GM23338 (cell line): ENCODE measurements around the gene PCNX1. TPM values are rescaled to one million over a fixed set of nuclear protein-coding genes. Genes with fewer than 3 reads are reported as not detected.

Source experiments
- ATAC-seq: fragments of 200-7000 bp; cut with Tn5 transposase; 3 replicates; pipeline ENCODE4 v1.9.1; 2020
- DNase-seq: peaks from one replicate; pipeline ENCODE4 v3.0.0-alpha.2; 2015; ENCODE audit warnings: low spot score
- H2AFZ ChIP-seq: fragments of 200-600 bp; sonication (generic); 2 replicates; pipeline ENCODE4 v1.8.0; 2016; ENCODE audit warnings: antibody characterized with exemption, mild to moderate bottlenecking, moderate library complexity
- H3F3A ChIP-seq: fragments of 200-600 bp; sonication (generic); replicated peaks from 2 replicates; pipeline ENCODE4 v1.8.0; 2017; ENCODE audit warnings: antibody characterized with exemption, mixed run types, low read depth
- H3K27ac ChIP-seq: fragments of 200-600 bp; sonication (generic); 2 replicates; pipeline ENCODE4 v1.6.1; 2016; ENCODE audit warnings: low read depth
- H3K27me3 ChIP-seq: fragments of 200-600 bp; sonication (generic); 2 replicates; pipeline ENCODE4 v1.8.0; 2016; ENCODE audit warnings: mild to moderate bottlenecking, mixed run types, moderate library complexity; ENCODE audit not compliant: insufficient read depth
- H3K36me3 ChIP-seq: fragments of 200-600 bp; sonication (generic); 2 replicates; pipeline ENCODE4 v1.8.0; 2016; ENCODE audit warnings: mild to moderate bottlenecking; ENCODE audit not compliant: insufficient read depth
- H3K4me1 ChIP-seq: fragments of 200-600 bp; sonication (generic); 2 replicates; pipeline ENCODE4 v1.8.0; 2016; ENCODE audit warnings: mild to moderate bottlenecking, moderate library complexity; ENCODE audit not compliant: insufficient read depth
- H3K4me2 ChIP-seq: fragments of 200-600 bp; sonication (generic); 2 replicates; pipeline ENCODE4 v1.7.1; 2017; ENCODE audit warnings: mixed run types
- H3K4me3 ChIP-seq: fragments of 200-600 bp; sonication (generic); 2 replicates; pipeline ENCODE4 v1.6.1; 2016; ENCODE audit warnings: mixed run types
- H3K79me2 ChIP-seq: fragments of 200-600 bp; sonication (generic); replicated peaks from 2 replicates; pipeline ENCODE4 v1.8.0; 2017; ENCODE audit warnings: mild to moderate bottlenecking; ENCODE audit not compliant: insufficient read depth
- H3K9me2 ChIP-seq: fragments of 200-600 bp; sonication (generic); 2 replicates; pipeline ENCODE4 v1.8.0; 2017; ENCODE audit not compliant: insufficient read depth
- H4K20me1 ChIP-seq: fragments of 200-600 bp; sonication (generic); replicated peaks from 2 replicates; pipeline ENCODE4 v1.8.0; 2017; ENCODE audit warnings: mild to moderate bottlenecking; ENCODE audit not compliant: insufficient read depth
- H3K27ac Mint-ChIP-seq: 2 replicates; pipeline ENCODE4 v1.8.0; 2020; ENCODE audit warnings: inconsistent platforms, mild to moderate bottlenecking, moderate library complexity, mixed read lengths
- H3K27me3 Mint-ChIP-seq: 3 replicates; pipeline ENCODE4 v1.8.0; 2022; ENCODE audit warnings: low read depth, mild to moderate bottlenecking, moderate library complexity, mixed read lengths, inconsistent platforms; ENCODE audit not compliant: insufficient read depth, poor library complexity
- H3K36me3 Mint-ChIP-seq: 3 replicates; pipeline ENCODE4 v1.8.0; 2021; ENCODE audit warnings: low read depth, mild to moderate bottlenecking, inconsistent platforms, moderate library complexity, mixed read lengths
- H3K4me1 Mint-ChIP-seq: 3 replicates; pipeline ENCODE4 v1.8.0; 2020; ENCODE audit warnings: mild to moderate bottlenecking, inconsistent platforms, mixed read lengths
- H3K4me3 Mint-ChIP-seq: 3 replicates; pipeline ENCODE4 v1.8.0; 2021; ENCODE audit warnings: moderate library complexity, mild to moderate bottlenecking, inconsistent platforms, mixed read lengths
- H3K9me3 Mint-ChIP-seq: 3 replicates; pipeline ENCODE4 v1.8.0; 2020; ENCODE audit warnings: moderate library complexity, mild to moderate bottlenecking, inconsistent platforms, mixed read lengths
- ETS1 ChIP-seq: IDR thresholded peaks from 2 replicates; pipeline ENCODE4 v1.6.1; 2016; ENCODE audit warnings: antibody characterized with exemption
- EZH2phosphoT487 ChIP-seq: fragments of 200-600 bp; sonication (generic); IDR thresholded peaks from one replicate; pipeline ENCODE4 v1.8.1; 2018; ENCODE audit warnings: antibody characterized with exemption; ENCODE audit not compliant: unreplicated experiment
- NANOG ChIP-seq: IDR thresholded peaks from 2 replicates; pipeline ENCODE4 v1.6.1; 2016; ENCODE audit warnings: antibody characterized with exemption, borderline replicate concordance
- POLR2AphosphoS5 ChIP-seq: IDR thresholded peaks from 2 replicates; pipeline ENCODE4 v1.6.1; 2016; ENCODE audit warnings: antibody characterized with exemption, low read depth
- REST ChIP-seq: IDR thresholded peaks from one replicate; pipeline ENCODE4 v1.6.1; 2018; ENCODE audit warnings: antibody characterized with exemption; ENCODE audit not compliant: unreplicated experiment
- STAT1 ChIP-seq: IDR thresholded peaks from one replicate; pipeline ENCODE4 v1.6.1; 2016; ENCODE audit warnings: antibody characterized with exemption; ENCODE audit not compliant: unreplicated experiment
- ZNF114 ChIP-seq: fragments of 250-450 bp; sonication (Bioruptor Pico); IDR thresholded peaks from 2 replicates; pipeline ENCODE4 v1.5.0; 2020; ENCODE audit warnings: mild to moderate bottlenecking, moderate library complexity
- ZNF331 ChIP-seq: fragments of 250-450 bp; sonication (Bioruptor Pico); IDR thresholded peaks from 2 replicates; pipeline ENCODE4 v1.5.0; 2020; ENCODE audit warnings: low read depth, mild to moderate bottlenecking, moderate library complexity
- polyA plus RNA-seq: library from polyadenylated mRNA; unstranded; fragments of >200 nt; fragmentation: Nextera tagmentation; extraction: Ambion mirVana; gene quantifications from 2 replicates; pipeline ENCODE4 v1.2.1, GENCODE V29; 2016
- total RNA-seq: library from RNA; depleted of rRNA; stranded (reverse); fragments of >200 nt; shearing (Covaris generic); gene quantifications from 2 replicates; pipeline ENCODE4 v1.2.3, GENCODE V29; 2014
- TF ChIP-seq, protein P1 (sequence below), 2 experiments: fragments of 200-600 bp in 1 of 2; sonication (generic) in 1 of 2; conservative IDR thresholded peaks; 2 replicates each; pipeline versions ENCODE4 v1.5.1 to v1.6.1; 2016 to 2017; ENCODE audit warnings: antibody characterized with exemption in 2 of 2, low read depth in 2 of 2, mild to moderate bottlenecking in 2 of 2, moderate library complexity in 1 of 2

The PCNX1 gene
- total and polyA plus RNA-seq, 2 experiments from 2014 or later, result 19.4 to 53.1 TPM

- H4K20me1 ChIP-seq, result no peaks in the 10 kb centered on the region; the same call in 1 of the 2 replicates
- H3K4me3 Mint-ChIP-seq, result no peak overlapping the region
- H3K4me3 ChIP-seq, result no peak overlapping the region
- no peak for ATAC-seq
- peaks cover 9% of the 10 kb centered on the region; the same call in 1 of the 2 replicates for H3K36me3 ChIP-seq
- DNase-seq, result no peak
- H3K27ac Mint-ChIP-seq, result no peak overlapping the region
- H3K4me1 ChIP-seq, result no peaks in the 10 kb centered on the region
- H3K79me2 ChIP-seq, result no peaks in the 10 kb centered on the region
- no peaks in the 10 kb centered on the region for H3K4me1 Mint-ChIP-seq
- H3K9me3 Mint-ChIP-seq, result no peaks in the 10 kb centered on the region
- no peaks in the 10 kb centered on the region for H3K27me3 Mint-ChIP-seq
- no peaks in the 10 kb centered on the region for H3F3A ChIP-seq
- no peaks in the 10 kb centered on the region for H3K9me2 ChIP-seq
- H3K27me3 ChIP-seq, result no peaks in the 10 kb centered on the region
- H3K4me2 ChIP-seq, result no peak overlapping the region
- TF ChIP-seq, protein P1, sequence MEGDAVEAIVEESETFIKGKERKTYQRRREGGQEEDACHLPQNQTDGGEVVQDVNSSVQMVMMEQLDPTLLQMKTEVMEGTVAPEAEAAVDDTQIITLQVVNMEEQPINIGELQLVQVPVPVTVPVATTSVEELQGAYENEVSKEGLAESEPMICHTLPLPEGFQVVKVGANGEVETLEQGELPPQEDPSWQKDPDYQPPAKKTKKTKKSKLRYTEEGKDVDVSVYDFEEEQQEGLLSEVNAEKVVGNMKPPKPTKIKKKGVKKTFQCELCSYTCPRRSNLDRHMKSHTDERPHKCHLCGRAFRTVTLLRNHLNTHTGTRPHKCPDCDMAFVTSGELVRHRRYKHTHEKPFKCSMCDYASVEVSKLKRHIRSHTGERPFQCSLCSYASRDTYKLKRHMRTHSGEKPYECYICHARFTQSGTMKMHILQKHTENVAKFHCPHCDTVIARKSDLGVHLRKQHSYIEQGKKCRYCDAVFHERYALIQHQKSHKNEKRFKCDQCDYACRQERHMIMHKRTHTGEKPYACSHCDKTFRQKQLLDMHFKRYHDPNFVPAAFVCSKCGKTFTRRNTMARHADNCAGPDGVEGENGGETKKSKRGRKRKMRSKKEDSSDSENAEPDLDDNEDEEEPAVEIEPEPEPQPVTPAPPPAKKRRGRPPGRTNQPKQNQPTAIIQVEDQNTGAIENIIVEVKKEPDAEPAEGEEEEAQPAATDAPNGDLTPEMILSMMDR (conservative IDR thresholded peaks at IDR 0.05; ENCODE audit: low read depth in 2 of 2), result no peak
- no peak for TF ChIP-seq EZH2phosphoT487
- no peak for TF ChIP-seq REST
- H3K27ac ChIP-seq, result no peak overlapping the region
- peaks cover 26% of the 10 kb centered on the region for H3K36me3 Mint-ChIP-seq
- H2AFZ ChIP-seq, result no peak overlapping the region
These were observed 123.7 kb downstream of the PCNX1 start for GRCh38 chr14:71031000-71031399.

- peaks cover 18% of the 10 kb centered on the region for H3K36me3 ChIP-seq
- ATAC-seq, result no peak
- no peak for TF ChIP-seq EZH2phosphoT487
- TF ChIP-seq ETS1, result no peak
- no peak for TF ChIP-seq STAT1
- no peak for TF ChIP-seq POLR2AphosphoS5
- no peak for TF ChIP-seq ZNF331
- no peak for TF ChIP-seq REST
- TF ChIP-seq ZNF114 (CRISPR knock-in tag), result no peak
- TF ChIP-seq NANOG, result no peak
- TF ChIP-seq, protein P1 (conservative IDR thresholded peaks at IDR 0.05; ENCODE audit: low read depth in 2 of 2), result no peak
These were observed 129.2 kb downstream of the PCNX1 start for GRCh38 chr14:71036433-71036832.

More at GRCh38 chr14:71036433-71036832, 129.2 kb downstream of the PCNX1 start:
- Mint-ChIP-seq H3K4me1 (no peaks in the 10 kb centered on the region), H3K36me3 (peaks cover 60% of the 10 kb centered on the region), H3K9me3 (peaks cover 4% of the 10 kb centered on the region; the same call in 2 of the 3 replicates), H3K27ac (no peak overlapping the region), H3K4me3 (no peak overlapping the region), H3K27me3 (no peaks in the 10 kb centered on the region)
- Histone ChIP-seq H3K4me1 (no peaks in the 10 kb centered on the region), H2AFZ (no peak overlapping the region), H4K20me1 (no peaks in the 10 kb centered on the region), H3K27me3 (no peaks in the 10 kb centered on the region), H3K27ac (no peak overlapping the region), H3K79me2 (no peaks in the 10 kb centered on the region), H3K4me3 (no peak overlapping the region), H3K9me2 (no peaks in the 10 kb centered on the region), H3K4me2 (no peak overlapping the region), H3F3A (no peaks in the 10 kb centered on the region)
- no peak for DNase-seq
